Heart right ventricle (tissue), 16 donors: ENCODE measurements around the gene NUDT15. TPM values are rescaled to one million over a fixed set of nuclear protein-coding genes. Genes with fewer than 3 reads are reported as not detected.

Experiments used
- ATAC-seq, 8 donors: fragments of 200-7000 bp; cut with Tn5 transposase; one replicate each; pipeline ENCODE4 v1.9.1; 2020; ENCODE audit warnings: mild to moderate bottlenecking in 8 of 8, moderate library complexity in 8 of 8, moderate number of reproducible peaks in 1 of 8
- DNase-seq, 2 donors: peaks; one replicate each; pipeline ENCODE4 v3.0.0-alpha.2; 2020
- H3K27ac ChIP-seq, 10 donors: fragments of 200-600 bp; sonication (generic) in 2 of 10; one replicate each; pipeline versions ENCODE4 v1.5.0 to v1.8.0; 2020 to 2022; ENCODE audit warnings: mild to moderate bottlenecking in 3 of 10
- H3K27me3 ChIP-seq, 7 donors: fragments of 200-600 bp; one replicate each; pipeline ENCODE4 v1.8.0; 2021 to 2022; ENCODE audit warnings: mild to moderate bottlenecking in 2 of 7
- H3K36me3 ChIP-seq, 9 donors: fragments of 200-600 bp; sonication (generic) in 1 of 9; one replicate each; pipeline versions ENCODE4 v1.5.0 to v1.8.0; 2020 to 2022; ENCODE audit warnings: mild to moderate bottlenecking in 2 of 9
- H3K4me1 ChIP-seq, 9 donors: fragments of 200-600 bp; sonication (generic) in 1 of 9; one replicate each; pipeline versions ENCODE4 v1.5.0 to v1.8.0; 2020 to 2022; ENCODE audit warnings: mild to moderate bottlenecking in 4 of 9
- H3K4me3 ChIP-seq, 10 donors: fragments of 200-600 bp; sonication (generic) in 2 of 10; one replicate each; pipeline versions ENCODE4 v1.5.0 to v1.8.0; 2020 to 2022; ENCODE audit warnings: mild to moderate bottlenecking in 7 of 10, moderate library complexity in 2 of 10
- H3K9me3 ChIP-seq, 11 donors: fragments of 200-600 bp in 10 of 11; sonication (generic) in 2 of 11; one replicate each; pipeline versions ENCODE4 v1.5.0 to v1.8.0; 2013 to 2022; ENCODE audit warnings: mild to moderate bottlenecking in 2 of 11, control low read depth in 1 of 11, moderate library complexity in 1 of 11
- WGBS, 2 donors: extraction: QIAGEN DNeasy Blood & Tissue Kit; methylation state at CpG; one replicate each; pipeline ENCODE4 v1.1.7; 2013; ENCODE audit warnings: inconsistent platforms in 1 of 2; 5-methylcytosine and 5-hydroxymethylcytosine counted together
- intact Hi-C, 10 donors: fragments of 100-400 bp; cut with DNase I; formaldehyde crosslinking; loops; one replicate each; pipeline versions ENCODE4 v1.11.1 to v1.14.2; 2022
- polyA plus RNA-seq, 2 donors: library from polyadenylated mRNA; stranded (reverse); fragments of 200-250 nt; gene quantifications; one replicate each; pipeline ENCODE4 v1.2.3, GENCODE V29; 2013
- total RNA-seq, 10 donors: library from RNA; stranded (reverse); fragmentation: NEBNext Ultra II Directional in 3 of 10; extraction: Animal tissue kit (Norgen Biotek cat#: 25700) in 3 of 10; gene quantifications; one replicate each; pipeline versions ENCODE4 v1.2.1 to v1.2.4, GENCODE V29; 2021 to 2023
- TF ChIP-seq, protein P1 (sequence below), 9 donors: fragments of 200-600 bp; sonication (generic) in 2 of 9; IDR thresholded peaks; one replicate each; pipeline versions ENCODE4 v1.5.0 to v1.8.0; 2021 to 2022; ENCODE audit warnings: antibody characterized with exemption in 9 of 9, mild to moderate bottlenecking in 5 of 9, moderate library complexity in 1 of 9
- donor health status: Arrhythmogenic right ventricular cardiomyopathy.
- donor health status: ischemic (EF 13 %, LVEDD 7.1; RV severe dilation, severe dysfunction).
- donor health status: healthy with polysubstance abuse.
- donor health status: DM: no; HTN: yes; CAD: no.
- donor health status: DM: no; HTN: no; CAD: no.
- donor health status: ischemic (EF 25% LVEDD 6.9; RV normal size, moderate dysfunction).
- donor health status: ischemic (EF 25% LVEDD 5.7; RV mildly dilated, moderate dysfunction).
- donor health status: healthy.
- donor health status: DM: yes; HTN: yes; CAD: no.
- donor health status: Ischemic cardiomyopathy.
- donor health status: ischemic (EF 35%, LVEDD 5.7; RV mildly dilated, moderate dysfunction).
- donor health status: nonischemic (EF 11% LVEDD 7.7; RV severe dilation, severe dysfunction).
- donor health status: DM: yes; HTN: yes; CAD: no.
- donor health status: PGD.
- donor health status: ischemic (EF 29% LVEDD 5.4; RV normal size, mild dysfunction).
- donor health status: nonischemic (EF 23%, LVEDD 6.1; RV moderate dilation, normal function).

The NUDT15 gene
- total and polyA plus RNA-seq, 12 donors = 9.6 to 13.7 (median 11.3) TPM

DNA sequence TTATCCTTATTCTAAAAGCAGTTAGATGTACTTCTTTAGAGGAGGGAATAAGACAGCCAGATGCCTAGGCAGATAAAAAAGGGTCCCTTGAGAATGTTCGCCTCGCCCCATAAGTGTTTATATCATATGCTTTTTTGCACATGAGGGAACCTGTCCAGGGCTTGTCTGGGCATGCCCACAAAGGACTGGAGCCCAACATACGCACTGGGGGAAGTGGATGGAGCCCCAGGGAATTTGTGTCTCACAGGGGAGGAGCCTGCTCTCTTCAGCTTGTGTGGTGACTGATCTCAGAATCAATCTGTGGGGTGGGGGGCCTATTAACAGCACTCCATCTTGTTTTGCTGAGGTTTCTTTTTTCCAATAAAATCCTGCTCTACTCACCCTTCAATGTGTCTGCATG is 34.8 kb downstream of the NUDT15 start:
- WGBS, 2 donors = 84 to 89% methylated on average over 3 of the region's 3 CpGs
- peaks cover 0 to 100% (median 82%) of the 10 kb centered on the region in 9 donors for H3K36me3 ChIP-seq
- H3K4me3 ChIP-seq = no peak overlapping the region
- intact Hi-C loops = no loop called here
- no peak for DNase-seq
- H3K27me3 ChIP-seq = no peaks in the 10 kb centered on the region
- TF ChIP-seq, protein P1, sequence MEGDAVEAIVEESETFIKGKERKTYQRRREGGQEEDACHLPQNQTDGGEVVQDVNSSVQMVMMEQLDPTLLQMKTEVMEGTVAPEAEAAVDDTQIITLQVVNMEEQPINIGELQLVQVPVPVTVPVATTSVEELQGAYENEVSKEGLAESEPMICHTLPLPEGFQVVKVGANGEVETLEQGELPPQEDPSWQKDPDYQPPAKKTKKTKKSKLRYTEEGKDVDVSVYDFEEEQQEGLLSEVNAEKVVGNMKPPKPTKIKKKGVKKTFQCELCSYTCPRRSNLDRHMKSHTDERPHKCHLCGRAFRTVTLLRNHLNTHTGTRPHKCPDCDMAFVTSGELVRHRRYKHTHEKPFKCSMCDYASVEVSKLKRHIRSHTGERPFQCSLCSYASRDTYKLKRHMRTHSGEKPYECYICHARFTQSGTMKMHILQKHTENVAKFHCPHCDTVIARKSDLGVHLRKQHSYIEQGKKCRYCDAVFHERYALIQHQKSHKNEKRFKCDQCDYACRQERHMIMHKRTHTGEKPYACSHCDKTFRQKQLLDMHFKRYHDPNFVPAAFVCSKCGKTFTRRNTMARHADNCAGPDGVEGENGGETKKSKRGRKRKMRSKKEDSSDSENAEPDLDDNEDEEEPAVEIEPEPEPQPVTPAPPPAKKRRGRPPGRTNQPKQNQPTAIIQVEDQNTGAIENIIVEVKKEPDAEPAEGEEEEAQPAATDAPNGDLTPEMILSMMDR (IDR thresholded peaks at IDR 0.05) = no peak
- H3K4me1 ChIP-seq = no peaks in the 10 kb centered on the region
- ATAC-seq = no peak
- H3K9me3 ChIP-seq = peaks cover 0 to 59% (median 32%) of the 10 kb centered on the region in 11 donors
- no peak overlapping the region for H3K27ac ChIP-seq

DNA sequence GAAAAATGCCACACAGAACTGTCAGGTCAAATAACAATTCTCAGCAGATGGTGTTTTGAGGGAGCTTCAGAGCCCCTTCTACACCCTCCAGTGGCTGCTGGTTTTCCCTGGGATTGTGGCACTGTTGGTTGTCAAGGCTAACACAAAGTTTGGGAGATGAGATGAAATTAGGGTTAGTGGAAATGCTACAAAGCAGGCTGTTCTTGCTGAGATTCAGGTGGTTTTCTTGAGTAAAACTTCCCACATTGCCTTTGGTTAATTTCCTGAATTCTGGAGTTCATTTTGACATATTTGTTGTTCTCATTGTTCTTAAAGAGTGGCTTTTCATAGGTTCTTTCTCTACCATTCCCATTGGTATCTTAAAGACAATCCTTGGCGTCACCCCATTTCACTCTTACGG is 35.3 kb downstream of the NUDT15 start:
- intact Hi-C loops = no loop called here
- ATAC-seq = no peak
- Histone ChIP-seq H3K4me1 (no peaks in the 10 kb centered on the region), H3K27ac (no peak overlapping the region), H3K9me3 (peaks cover 0 to 56% (median 31%) of the 10 kb centered on the region in 11 donors), H3K36me3 (peaks cover 0 to 100% (median 83%) of the 10 kb centered on the region in 9 donors), H3K4me3 (no peak overlapping the region), H3K27me3 (no peaks in the 10 kb centered on the region)
- TF ChIP-seq, protein P1 (IDR thresholded peaks at IDR 0.05) = no peak
- WGBS, 2 donors = 97% methylated on average over 2 of the region's 2 CpGs
- no peak for DNase-seq

DNA sequence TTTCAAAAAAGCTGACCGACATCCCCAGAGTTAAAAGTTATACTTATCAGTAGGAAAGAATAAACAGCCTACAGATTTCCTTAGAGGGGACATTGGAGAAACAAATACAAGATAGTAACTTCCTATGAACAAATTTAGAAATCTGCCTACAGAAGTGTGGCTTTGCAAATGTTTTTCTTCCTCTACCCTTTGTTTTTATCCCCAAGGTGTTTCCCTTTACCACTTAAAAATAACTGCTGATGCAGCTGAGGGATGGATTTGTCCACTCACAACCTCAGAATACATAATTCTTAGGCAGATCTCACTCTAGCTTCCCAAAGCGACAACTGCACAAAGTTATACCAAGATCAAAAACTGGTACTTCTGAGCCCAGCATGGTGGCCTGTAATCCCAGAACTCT is 36.5 kb downstream of the NUDT15 start:
- TF ChIP-seq, protein P1 (IDR thresholded peaks at IDR 0.05) = no peak

DNA sequence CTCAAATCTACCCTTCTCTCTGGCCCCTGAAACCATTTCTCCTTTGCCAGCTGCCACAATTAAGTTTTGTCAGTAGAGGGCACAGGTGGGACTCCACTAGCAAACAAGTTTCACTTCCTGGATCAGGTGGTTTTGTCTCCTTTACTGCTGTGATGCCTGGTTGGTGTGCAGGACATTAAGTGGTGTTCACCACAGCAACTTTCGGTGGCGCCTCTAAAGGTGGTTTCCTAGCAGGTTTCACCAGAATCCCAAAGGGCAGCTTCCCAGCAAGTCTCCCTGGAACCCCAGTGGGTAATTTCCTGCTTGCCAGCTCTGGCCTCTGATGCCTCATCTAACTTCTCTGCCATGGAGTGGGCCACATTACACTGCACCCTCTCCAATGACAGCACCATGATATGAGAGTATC is 40.7 kb downstream of the NUDT15 start:
- intact Hi-C loops = no loop called here
- peaks cover 0 to under 1% (median 0%) of the 10 kb centered on the region in 11 donors for H3K9me3 ChIP-seq
- H3K4me3 ChIP-seq = no peak overlapping the region
- no peaks in the 10 kb centered on the region for H3K27me3 ChIP-seq
- DNase-seq = no peak
- WGBS, 2 donors = 50% methylated on average over 2 of the region's 2 CpGs
- H3K36me3 ChIP-seq = peaks cover 6 to 100% (median 75%) of the 10 kb centered on the region in 9 donors
- H3K4me1 ChIP-seq = no peaks in the 10 kb centered on the region
- H3K27ac ChIP-seq = no peak overlapping the region
- TF ChIP-seq, protein P1 (IDR thresholded peaks at IDR 0.05) = peak in 4 of 9 donors; percentile 11 to 32 (median 22)
- ATAC-seq = no peak

More for the DNA sequence above, 36.5 kb downstream of the NUDT15 start:
- 79 to 80% methylated on average over 2 of the region's 2 CpGs for WGBS, 2 donors
- no peaks in the 10 kb centered on the region for H3K27me3 ChIP-seq
- peaks cover 0 to 43% (median 18%) of the 10 kb centered on the region in 11 donors for H3K9me3 ChIP-seq
- no peak overlapping the region for H3K4me3 ChIP-seq
- no peak overlapping the region for H3K27ac ChIP-seq
- no peaks in the 10 kb centered on the region for H3K4me1 ChIP-seq
- intact Hi-C loops = no loop called here
- DNase-seq = no peak
- ATAC-seq = no peak
- H3K36me3 ChIP-seq = peaks cover under 1 to 100% (median 85%) of the 10 kb centered on the region in 9 donors
